GM19099 (cell line): ENCODE results near the gene TRIM51.
"Not testable (repeated sequence)": the region's sequence is repeated elsewhere in the genome, so short reads cannot be mapped to it uniquely, and the experiment has no call there.

ENCODE experiments used
- POLR2A ChIP-seq: IDR thresholded peaks from 3 replicates; pipeline ENCODE4 v1.6.1; 2011; ENCODE audit warnings: low read depth; ENCODE audit not compliant: insufficient read length; ENCODE audit errors: extremely low read depth

TRIM51 gene

GRCh38 chr11:55882997-55883396 is at the start of gene TRIM51:
Gene TRIM51, plus strand, starts transcription at chr11:55883297. Its CDS starts 2,132 bp downstream, at chr11:55885429.
- not testable (repeated sequence) for TF ChIP-seq POLR2A

- no peak for TF ChIP-seq POLR2A
Measured at GRCh38 chr11:55838452-55838851, 44.6 kb upstream of the TRIM51 start, which contains the start of gene OR5D16. Gene OR5D16, plus strand, starts transcription at chr11:55838752. Its CDS starts 0 bp downstream, at chr11:55838752.

GRCh38 chr11:55847453-55847852 is 35.6 kb upstream of the TRIM51 start:
- no peak for TF ChIP-seq POLR2A

- no peak for TF ChIP-seq POLR2A
Measured at GRCh38 chr11:55849037-55849436, 34.1 kb upstream of the TRIM51 start.

GRCh38 chr11:55852141-55852540 is 31.0 kb upstream of the TRIM51 start:
- TF ChIP-seq POLR2A, result no peak

GRCh38 chr11:55854704-55855103 is 28.4 kb upstream of the TRIM51 start:
- TF ChIP-seq POLR2A, result no peak

GRCh38 chr11:55895216-55895615 is 12.1 kb downstream of the TRIM51 start:
- no peak for TF ChIP-seq POLR2A

GRCh38 chr11:55902308-55902707 is 19.2 kb downstream of the TRIM51 start:
- no peak for TF ChIP-seq POLR2A

- no peak for TF ChIP-seq POLR2A
Measured at GRCh38 chr11:55914482-55914881, 31.4 kb downstream of the TRIM51 start, which contains the start of gene OR5W2. Gene OR5W2, minus strand, starts transcription at chr11:55914582. Its CDS starts 0 bp downstream, at chr11:55914582.

- TF ChIP-seq POLR2A, result no peak
Measured at GRCh38 chr11:55920537-55920936, 37.4 kb downstream of the TRIM51 start.

GRCh38 chr11:55936300-55936699 is 53.2 kb downstream of the TRIM51 start, which contains the start of gene OR5I1:
Gene OR5I1, minus strand, starts transcription at chr11:55936400. Its CDS starts 0 bp downstream, at chr11:55936400.
- no peak for TF ChIP-seq POLR2A
